Mammary epithelial cell (primary cell): ENCODE results near the gene TTC21A.

Experiments used
- CTCF ChIP-seq, 2 donors: IDR thresholded peaks in 1 of 2; conservative IDR thresholded peaks in 1 of 2; 2 replicates each; pipeline ENCODE4 v1.5.1; 2011 to 2012; ENCODE audit warnings: inconsistent platforms in 2 of 2, low read length in 2 of 2, mild to moderate bottlenecking in 2 of 2, control low read depth in 1 of 2, low read depth in 1 of 2; ENCODE audit not compliant: insufficient read depth in 1 of 2; ENCODE audit errors: extremely low read depth in 1 of 2
- EZH2 ChIP-seq: IDR thresholded peaks from 2 replicates; pipeline ENCODE4 v1.6.1; 2012; ENCODE audit warnings: low read length, inconsistent platforms, borderline replicate concordance

GRCh38 chr3:39144748-39145380 lies 37.4 kb downstream of the TTC21A start:
- TF ChIP-seq EZH2 (no peak), CTCF (conservative IDR thresholded peaks at IDR 0.05 in 1 of 2, IDR thresholded peaks at IDR 0.05 in 1 of 2; ENCODE audit: extremely low read depth in 1 of 2, insufficient read depth in 1 of 2, low read depth in 1 of 2, low read length in 2 of 2) (no peak)
